Uterus (tissue), 2 donors: ENCODE results near the gene ZGLP1.

Experiments used
- POLR2A ChIP-seq, 2 donors: fragments of 450-650 bp; IDR thresholded peaks; one replicate each; pipeline ENCODE4 v1.6.1; 2016; ENCODE audit warnings: antibody characterized with exemption in 2 of 2, mild to moderate bottlenecking in 1 of 2, moderate library complexity in 1 of 2
- TF ChIP-seq, protein P1 (sequence below), 4 experiments: fragments of 200-600 bp in 2 of 4; fragments of 450-650 bp in 2 of 4; sonication (generic) in 2 of 4; IDR thresholded peaks; one replicate each; pipeline ENCODE4 v1.5.1; 2016 to 2019; ENCODE audit warnings: antibody characterized with exemption in 4 of 4, mild to moderate bottlenecking in 2 of 4, moderate library complexity in 1 of 4

DNA sequence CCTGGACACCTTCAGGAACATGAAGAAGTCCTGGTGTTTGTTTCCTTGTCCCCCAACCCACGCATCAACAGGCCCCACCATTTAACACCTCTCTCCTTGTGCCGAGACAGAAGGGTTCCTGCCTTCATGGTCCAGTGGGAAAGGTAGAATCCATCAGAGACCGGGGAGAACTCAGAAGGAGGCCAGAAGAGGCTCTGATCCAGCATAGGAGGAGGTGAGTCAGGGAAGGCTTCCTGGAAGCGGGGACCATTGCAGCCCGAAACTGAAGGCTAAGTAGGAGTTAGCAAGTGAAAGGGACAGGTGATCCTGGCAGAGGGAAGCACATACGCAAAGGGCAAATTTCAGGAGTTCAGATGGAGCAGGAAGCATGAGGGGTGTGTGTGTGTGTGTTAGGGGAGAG, 29.3 kb upstream of the ZGLP1 start:
- TF ChIP-seq, protein P1, sequence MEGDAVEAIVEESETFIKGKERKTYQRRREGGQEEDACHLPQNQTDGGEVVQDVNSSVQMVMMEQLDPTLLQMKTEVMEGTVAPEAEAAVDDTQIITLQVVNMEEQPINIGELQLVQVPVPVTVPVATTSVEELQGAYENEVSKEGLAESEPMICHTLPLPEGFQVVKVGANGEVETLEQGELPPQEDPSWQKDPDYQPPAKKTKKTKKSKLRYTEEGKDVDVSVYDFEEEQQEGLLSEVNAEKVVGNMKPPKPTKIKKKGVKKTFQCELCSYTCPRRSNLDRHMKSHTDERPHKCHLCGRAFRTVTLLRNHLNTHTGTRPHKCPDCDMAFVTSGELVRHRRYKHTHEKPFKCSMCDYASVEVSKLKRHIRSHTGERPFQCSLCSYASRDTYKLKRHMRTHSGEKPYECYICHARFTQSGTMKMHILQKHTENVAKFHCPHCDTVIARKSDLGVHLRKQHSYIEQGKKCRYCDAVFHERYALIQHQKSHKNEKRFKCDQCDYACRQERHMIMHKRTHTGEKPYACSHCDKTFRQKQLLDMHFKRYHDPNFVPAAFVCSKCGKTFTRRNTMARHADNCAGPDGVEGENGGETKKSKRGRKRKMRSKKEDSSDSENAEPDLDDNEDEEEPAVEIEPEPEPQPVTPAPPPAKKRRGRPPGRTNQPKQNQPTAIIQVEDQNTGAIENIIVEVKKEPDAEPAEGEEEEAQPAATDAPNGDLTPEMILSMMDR (IDR thresholded peaks at IDR 0.05), result no peak
- no peak for TF ChIP-seq POLR2A (IDR thresholded peaks at IDR 0.05)
